Measurements from ENCODE around the gene C1QTNF8.

DNA sequence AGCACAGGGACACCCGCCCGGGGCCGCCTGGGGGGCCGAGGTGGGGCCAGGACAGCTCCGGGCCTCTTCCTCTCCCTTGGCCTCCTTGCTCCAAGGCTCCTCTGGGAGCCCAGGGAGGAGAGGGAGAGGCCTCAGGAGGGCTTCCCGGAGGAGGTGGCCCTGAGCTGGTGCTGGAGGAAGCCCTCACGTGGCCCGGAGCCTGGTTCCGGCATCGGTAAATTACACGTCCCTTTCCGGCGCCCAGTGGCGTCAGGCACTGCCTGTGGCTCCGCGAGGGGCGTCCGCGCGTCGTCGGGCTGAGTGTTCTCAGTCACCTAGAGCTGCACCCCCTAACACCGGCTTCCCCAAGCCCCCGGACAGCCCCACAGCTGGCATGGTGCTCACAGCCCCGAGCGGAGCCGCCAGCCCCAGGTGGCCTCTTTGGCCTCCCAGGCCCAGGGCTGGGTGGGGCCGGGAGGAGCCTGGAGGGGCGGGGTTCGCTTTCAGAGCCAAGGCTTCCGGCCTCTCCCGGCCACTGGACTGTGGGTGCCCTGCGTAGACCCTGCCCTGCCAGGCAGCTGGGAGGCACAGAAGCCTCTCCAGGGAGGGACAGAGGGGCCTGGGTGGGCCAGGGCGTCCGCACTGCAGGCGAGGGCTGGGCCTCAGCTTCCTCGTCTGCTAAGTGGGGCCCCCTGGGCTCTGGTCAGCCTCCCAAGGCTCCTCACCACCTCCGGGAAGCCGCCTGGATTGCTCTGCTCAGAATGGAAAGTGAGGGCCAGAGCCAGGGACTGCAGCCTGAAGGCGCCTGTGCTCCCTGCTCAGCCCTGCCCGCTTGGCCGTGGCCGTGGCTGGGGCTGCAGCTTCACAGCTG, 51.4 kb downstream of the C1QTNF8 start:
- TF ChIP-seq, protein P1, sequence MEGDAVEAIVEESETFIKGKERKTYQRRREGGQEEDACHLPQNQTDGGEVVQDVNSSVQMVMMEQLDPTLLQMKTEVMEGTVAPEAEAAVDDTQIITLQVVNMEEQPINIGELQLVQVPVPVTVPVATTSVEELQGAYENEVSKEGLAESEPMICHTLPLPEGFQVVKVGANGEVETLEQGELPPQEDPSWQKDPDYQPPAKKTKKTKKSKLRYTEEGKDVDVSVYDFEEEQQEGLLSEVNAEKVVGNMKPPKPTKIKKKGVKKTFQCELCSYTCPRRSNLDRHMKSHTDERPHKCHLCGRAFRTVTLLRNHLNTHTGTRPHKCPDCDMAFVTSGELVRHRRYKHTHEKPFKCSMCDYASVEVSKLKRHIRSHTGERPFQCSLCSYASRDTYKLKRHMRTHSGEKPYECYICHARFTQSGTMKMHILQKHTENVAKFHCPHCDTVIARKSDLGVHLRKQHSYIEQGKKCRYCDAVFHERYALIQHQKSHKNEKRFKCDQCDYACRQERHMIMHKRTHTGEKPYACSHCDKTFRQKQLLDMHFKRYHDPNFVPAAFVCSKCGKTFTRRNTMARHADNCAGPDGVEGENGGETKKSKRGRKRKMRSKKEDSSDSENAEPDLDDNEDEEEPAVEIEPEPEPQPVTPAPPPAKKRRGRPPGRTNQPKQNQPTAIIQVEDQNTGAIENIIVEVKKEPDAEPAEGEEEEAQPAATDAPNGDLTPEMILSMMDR (IDR thresholded peaks at IDR 0.05), result no peak
- no peak for TF ChIP-seq POLR2A (IDR thresholded peaks at IDR 0.05)
